GM23338 (cell line): Measurements from ENCODE around the gene MCM3. TPM values are rescaled to one million over a fixed set of nuclear protein-coding genes. Genes with fewer than 3 reads are reported as not detected.

ENCODE experiments used
- ATAC-seq: fragments of 200-7000 bp; cut with Tn5 transposase; 3 replicates; pipeline ENCODE4 v1.9.1; 2020
- DNase-seq: peaks from one replicate; pipeline ENCODE4 v3.0.0-alpha.2; 2015; ENCODE audit warnings: low spot score
- H2AFZ ChIP-seq: fragments of 200-600 bp; sonication (generic); 2 replicates; pipeline ENCODE4 v1.8.0; 2016; ENCODE audit warnings: antibody characterized with exemption, mild to moderate bottlenecking, moderate library complexity
- H3F3A ChIP-seq: fragments of 200-600 bp; sonication (generic); replicated peaks from 2 replicates; pipeline ENCODE4 v1.8.0; 2017; ENCODE audit warnings: antibody characterized with exemption, mixed run types, low read depth
- H3K27ac ChIP-seq: fragments of 200-600 bp; sonication (generic); 2 replicates; pipeline ENCODE4 v1.6.1; 2016; ENCODE audit warnings: low read depth
- H3K27me3 ChIP-seq: fragments of 200-600 bp; sonication (generic); 2 replicates; pipeline ENCODE4 v1.8.0; 2016; ENCODE audit warnings: mild to moderate bottlenecking, mixed run types, moderate library complexity; ENCODE audit not compliant: insufficient read depth
- H3K36me3 ChIP-seq: fragments of 200-600 bp; sonication (generic); 2 replicates; pipeline ENCODE4 v1.8.0; 2016; ENCODE audit warnings: mild to moderate bottlenecking; ENCODE audit not compliant: insufficient read depth
- H3K4me1 ChIP-seq: fragments of 200-600 bp; sonication (generic); 2 replicates; pipeline ENCODE4 v1.8.0; 2016; ENCODE audit warnings: mild to moderate bottlenecking, moderate library complexity; ENCODE audit not compliant: insufficient read depth
- H3K4me2 ChIP-seq: fragments of 200-600 bp; sonication (generic); 2 replicates; pipeline ENCODE4 v1.7.1; 2017; ENCODE audit warnings: mixed run types
- H3K4me3 ChIP-seq: fragments of 200-600 bp; sonication (generic); 2 replicates; pipeline ENCODE4 v1.6.1; 2016; ENCODE audit warnings: mixed run types
- H3K79me2 ChIP-seq: fragments of 200-600 bp; sonication (generic); replicated peaks from 2 replicates; pipeline ENCODE4 v1.8.0; 2017; ENCODE audit warnings: mild to moderate bottlenecking; ENCODE audit not compliant: insufficient read depth
- H3K9me2 ChIP-seq: fragments of 200-600 bp; sonication (generic); 2 replicates; pipeline ENCODE4 v1.8.0; 2017; ENCODE audit not compliant: insufficient read depth
- H4K20me1 ChIP-seq: fragments of 200-600 bp; sonication (generic); replicated peaks from 2 replicates; pipeline ENCODE4 v1.8.0; 2017; ENCODE audit warnings: mild to moderate bottlenecking; ENCODE audit not compliant: insufficient read depth
- H3K27ac Mint-ChIP-seq: 2 replicates; pipeline ENCODE4 v1.8.0; 2020; ENCODE audit warnings: inconsistent platforms, mild to moderate bottlenecking, moderate library complexity, mixed read lengths
- H3K27me3 Mint-ChIP-seq: 3 replicates; pipeline ENCODE4 v1.8.0; 2022; ENCODE audit warnings: low read depth, mild to moderate bottlenecking, moderate library complexity, mixed read lengths, inconsistent platforms; ENCODE audit not compliant: insufficient read depth, poor library complexity
- H3K36me3 Mint-ChIP-seq: 3 replicates; pipeline ENCODE4 v1.8.0; 2021; ENCODE audit warnings: low read depth, mild to moderate bottlenecking, inconsistent platforms, moderate library complexity, mixed read lengths
- H3K4me1 Mint-ChIP-seq: 3 replicates; pipeline ENCODE4 v1.8.0; 2020; ENCODE audit warnings: mild to moderate bottlenecking, inconsistent platforms, mixed read lengths
- H3K4me3 Mint-ChIP-seq: 3 replicates; pipeline ENCODE4 v1.8.0; 2021; ENCODE audit warnings: moderate library complexity, mild to moderate bottlenecking, inconsistent platforms, mixed read lengths
- H3K9me3 Mint-ChIP-seq: 3 replicates; pipeline ENCODE4 v1.8.0; 2020; ENCODE audit warnings: moderate library complexity, mild to moderate bottlenecking, inconsistent platforms, mixed read lengths
- CREB1 ChIP-seq: fragments of 250-450 bp; sonication (Bioruptor Pico); IDR thresholded peaks from 2 replicates; pipeline ENCODE4 v1.5.0; 2020; ENCODE audit warnings: low read depth, mild to moderate bottlenecking, moderate library complexity
- EZH2phosphoT487 ChIP-seq: fragments of 200-600 bp; sonication (generic); IDR thresholded peaks from one replicate; pipeline ENCODE4 v1.8.1; 2018; ENCODE audit warnings: antibody characterized with exemption; ENCODE audit not compliant: unreplicated experiment
- NANOG ChIP-seq: IDR thresholded peaks from 2 replicates; pipeline ENCODE4 v1.6.1; 2016; ENCODE audit warnings: antibody characterized with exemption, borderline replicate concordance
- POLR2AphosphoS5 ChIP-seq: IDR thresholded peaks from 2 replicates; pipeline ENCODE4 v1.6.1; 2016; ENCODE audit warnings: antibody characterized with exemption, low read depth
- STAT1 ChIP-seq: IDR thresholded peaks from one replicate; pipeline ENCODE4 v1.6.1; 2016; ENCODE audit warnings: antibody characterized with exemption; ENCODE audit not compliant: unreplicated experiment
- ZNF114 ChIP-seq: fragments of 250-450 bp; sonication (Bioruptor Pico); IDR thresholded peaks from 2 replicates; pipeline ENCODE4 v1.5.0; 2020; ENCODE audit warnings: mild to moderate bottlenecking, moderate library complexity
- ZNF331 ChIP-seq: fragments of 250-450 bp; sonication (Bioruptor Pico); IDR thresholded peaks from 2 replicates; pipeline ENCODE4 v1.5.0; 2020; ENCODE audit warnings: low read depth, mild to moderate bottlenecking, moderate library complexity
- polyA plus RNA-seq: library from polyadenylated mRNA; unstranded; fragments of >200 nt; fragmentation: Nextera tagmentation; extraction: Ambion mirVana; gene quantifications from 2 replicates; pipeline ENCODE4 v1.2.1, GENCODE V29; 2016
- total RNA-seq: library from RNA; depleted of rRNA; stranded (reverse); fragments of >200 nt; shearing (Covaris generic); gene quantifications from 2 replicates; pipeline ENCODE4 v1.2.3, GENCODE V29; 2014
- TF ChIP-seq, protein P1 (sequence below): fragments of 250-450 bp; sonication (Bioruptor Pico); IDR thresholded peaks from 2 replicates; pipeline ENCODE4 v1.5.0; 2020; ENCODE audit warnings: mild to moderate bottlenecking, moderate library complexity
- TF ChIP-seq, protein P2 (sequence below), 2 experiments: fragments of 200-600 bp in 1 of 2; sonication (generic) in 1 of 2; conservative IDR thresholded peaks; 2 replicates each; pipeline versions ENCODE4 v1.5.1 to v1.6.1; 2016 to 2017; ENCODE audit warnings: antibody characterized with exemption in 2 of 2, low read depth in 2 of 2, mild to moderate bottlenecking in 2 of 2, moderate library complexity in 1 of 2
- TF ChIP-seq, protein P3 (sequence below): IDR thresholded peaks from 2 replicates; pipeline ENCODE4 v1.6.1; 2016; ENCODE audit warnings: antibody characterized with exemption

MCM3 gene
- total and polyA plus RNA-seq, 2 experiments from 2014 or later = 157 to 369 TPM

DNA sequence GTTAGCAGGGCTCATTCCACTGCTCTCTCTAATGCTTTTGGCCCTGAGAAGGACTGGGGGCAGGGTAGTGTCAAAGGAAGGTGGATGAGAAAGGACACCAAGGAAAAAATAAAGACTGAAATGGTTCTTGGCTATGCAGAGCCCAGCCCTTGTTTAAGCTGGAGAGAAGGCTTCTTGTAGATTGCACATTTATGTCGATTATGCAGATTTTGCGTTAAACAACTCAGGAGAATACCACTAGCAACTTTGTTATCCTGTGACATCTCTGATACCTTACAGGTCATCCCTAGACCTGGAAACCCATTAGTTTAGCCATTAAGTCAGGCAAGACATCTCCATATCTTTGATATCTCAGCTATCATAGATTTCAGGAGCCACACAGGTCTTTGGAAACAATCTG lies 29.1 kb downstream of the MCM3 start (continued):
- TF ChIP-seq, protein P1, sequence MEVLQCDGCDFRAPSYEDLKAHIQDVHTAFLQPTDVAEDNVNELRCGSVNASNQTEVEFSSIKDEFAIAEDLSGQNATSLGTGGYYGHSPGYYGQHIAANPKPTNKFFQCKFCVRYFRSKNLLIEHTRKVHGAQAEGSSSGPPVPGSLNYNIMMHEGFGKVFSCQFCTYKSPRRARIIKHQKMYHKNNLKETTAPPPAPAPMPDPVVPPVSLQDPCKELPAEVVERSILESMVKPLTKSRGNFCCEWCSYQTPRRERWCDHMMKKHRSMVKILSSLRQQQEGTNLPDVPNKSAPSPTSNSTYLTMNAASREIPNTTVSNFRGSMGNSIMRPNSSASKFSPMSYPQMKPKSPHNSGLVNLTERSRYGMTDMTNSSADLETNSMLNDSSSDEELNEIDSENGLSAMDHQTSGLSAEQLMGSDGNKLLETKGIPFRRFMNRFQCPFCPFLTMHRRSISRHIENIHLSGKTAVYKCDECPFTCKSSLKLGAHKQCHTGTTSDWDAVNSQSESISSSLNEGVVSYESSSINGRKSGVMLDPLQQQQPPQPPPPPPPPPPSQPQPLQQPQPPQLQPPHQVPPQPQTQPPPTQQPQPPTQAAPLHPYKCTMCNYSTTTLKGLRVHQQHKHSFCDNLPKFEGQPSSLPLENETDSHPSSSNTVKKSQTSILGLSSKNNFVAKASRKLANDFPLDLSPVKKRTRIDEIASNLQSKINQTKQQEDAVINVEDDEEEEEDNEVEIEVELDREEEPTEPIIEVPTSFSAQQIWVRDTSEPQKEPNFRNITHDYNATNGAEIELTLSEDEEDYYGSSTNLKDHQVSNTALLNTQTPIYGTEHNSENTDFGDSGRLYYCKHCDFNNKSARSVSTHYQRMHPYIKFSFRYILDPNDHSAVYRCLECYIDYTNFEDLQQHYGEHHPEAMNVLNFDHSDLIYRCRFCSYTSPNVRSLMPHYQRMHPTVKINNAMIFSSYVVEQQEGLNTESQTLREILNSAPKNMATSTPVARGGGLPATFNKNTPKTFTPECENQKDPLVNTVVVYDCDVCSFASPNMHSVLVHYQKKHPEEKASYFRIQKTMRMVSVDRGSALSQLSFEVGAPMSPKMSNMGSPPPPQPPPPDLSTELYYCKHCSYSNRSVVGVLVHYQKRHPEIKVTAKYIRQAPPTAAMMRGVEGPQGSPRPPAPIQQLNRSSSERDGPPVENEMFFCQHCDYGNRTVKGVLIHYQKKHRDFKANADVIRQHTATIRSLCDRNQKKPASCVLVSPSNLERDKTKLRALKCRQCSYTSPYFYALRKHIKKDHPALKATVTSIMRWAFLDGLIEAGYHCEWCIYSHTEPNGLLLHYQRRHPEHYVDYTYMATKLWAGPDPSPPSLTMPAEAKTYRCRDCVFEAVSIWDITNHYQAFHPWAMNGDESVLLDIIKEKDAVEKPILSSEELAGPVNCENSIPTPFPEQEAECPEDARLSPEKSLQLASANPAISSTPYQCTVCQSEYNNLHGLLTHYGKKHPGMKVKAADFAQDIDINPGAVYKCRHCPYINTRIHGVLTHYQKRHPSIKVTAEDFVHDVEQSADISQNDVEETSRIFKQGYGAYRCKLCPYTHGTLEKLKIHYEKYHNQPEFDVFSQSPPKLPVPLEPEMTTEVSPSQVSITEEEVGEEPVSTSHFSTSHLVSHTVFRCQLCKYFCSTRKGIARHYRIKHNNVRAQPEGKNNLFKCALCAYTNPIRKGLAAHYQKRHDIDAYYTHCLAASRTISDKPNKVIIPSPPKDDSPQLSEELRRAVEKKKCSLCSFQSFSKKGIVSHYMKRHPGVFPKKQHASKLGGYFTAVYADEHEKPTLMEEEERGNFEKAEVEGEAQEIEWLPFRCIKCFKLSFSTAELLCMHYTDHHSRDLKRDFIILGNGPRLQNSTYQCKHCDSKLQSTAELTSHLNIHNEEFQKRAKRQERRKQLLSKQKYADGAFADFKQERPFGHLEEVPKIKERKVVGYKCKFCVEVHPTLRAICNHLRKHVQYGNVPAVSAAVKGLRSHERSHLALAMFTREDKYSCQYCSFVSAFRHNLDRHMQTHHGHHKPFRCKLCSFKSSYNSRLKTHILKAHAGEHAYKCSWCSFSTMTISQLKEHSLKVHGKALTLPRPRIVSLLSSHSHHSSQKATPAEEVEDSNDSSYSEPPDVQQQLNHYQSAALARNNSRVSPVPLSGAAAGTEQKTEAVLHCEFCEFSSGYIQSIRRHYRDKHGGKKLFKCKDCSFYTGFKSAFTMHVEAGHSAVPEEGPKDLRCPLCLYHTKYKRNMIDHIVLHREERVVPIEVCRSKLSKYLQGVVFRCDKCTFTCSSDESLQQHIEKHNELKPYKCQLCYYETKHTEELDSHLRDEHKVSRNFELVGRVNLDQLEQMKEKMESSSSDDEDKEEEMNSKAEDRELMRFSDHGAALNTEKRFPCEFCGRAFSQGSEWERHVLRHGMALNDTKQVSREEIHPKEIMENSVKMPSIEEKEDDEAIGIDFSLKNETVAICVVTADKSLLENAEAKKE (CRISPR knock-in tag) = no peak
- TF ChIP-seq ZNF114 (no peak), ZNF331 (CRISPR knock-in tag) (no peak)

DNA sequence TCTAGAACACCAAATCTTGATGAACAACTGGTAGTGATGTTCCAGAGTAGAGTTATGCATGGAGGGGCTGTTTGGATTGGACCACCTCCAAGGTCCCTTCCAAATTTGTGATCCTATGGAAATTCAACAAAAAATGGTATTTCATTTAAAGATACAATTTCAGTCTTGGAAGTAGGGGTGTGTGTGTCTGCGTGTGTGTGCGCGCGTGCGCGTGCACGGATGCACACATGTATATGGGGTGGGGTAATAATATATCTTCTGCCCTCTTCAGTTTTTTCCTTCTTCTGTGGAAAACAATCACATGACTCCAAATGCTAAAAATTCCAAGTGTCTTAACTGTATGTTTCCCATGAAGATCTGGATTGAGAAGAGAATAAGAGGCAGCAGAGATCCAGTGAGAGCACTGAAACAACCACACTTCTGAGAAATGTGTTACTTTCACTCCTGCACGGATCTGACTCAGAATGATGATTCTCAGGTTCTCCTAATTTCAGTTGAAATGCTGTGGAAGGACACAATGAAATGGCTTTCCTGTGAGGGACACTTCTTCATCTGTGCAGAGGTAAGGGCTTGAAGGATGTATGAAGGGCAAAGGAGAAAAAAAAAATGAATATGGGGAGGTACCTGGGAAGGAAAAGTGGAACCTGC lies 29.7 kb downstream of the MCM3 start:
- peaks cover 4% of the 10 kb centered on the region; the same call in 2 of the 3 replicates for H3K9me3 Mint-ChIP-seq
- H3K36me3 ChIP-seq = no peaks in the 10 kb centered on the region
- peaks cover 8% of the 10 kb centered on the region; the same call in 1 of the 2 replicates for H3K9me2 ChIP-seq
- no peak overlapping the region for H3K4me2 ChIP-seq
- H3K27ac Mint-ChIP-seq = no peak overlapping the region
- ATAC-seq (no peak), DNase-seq (no peak)
- H3F3A ChIP-seq = no peaks in the 10 kb centered on the region
- H3K27ac ChIP-seq = no peak overlapping the region
- no peaks in the 10 kb centered on the region for H4K20me1 ChIP-seq
- no peaks in the 10 kb centered on the region for H3K4me1 Mint-ChIP-seq
- peaks cover 5% of the 10 kb centered on the region; the same call in 2 of the 3 replicates for H3K36me3 Mint-ChIP-seq
- peaks cover 2% of the 10 kb centered on the region for H3K27me3 Mint-ChIP-seq
- no peaks in the 10 kb centered on the region for H3K79me2 ChIP-seq
- H2AFZ ChIP-seq = no peak overlapping the region
- H3K4me1 ChIP-seq = no peaks in the 10 kb centered on the region
- no peaks in the 10 kb centered on the region for H3K27me3 ChIP-seq
- H3K4me3 Mint-ChIP-seq = no peak overlapping the region
- no peak overlapping the region for H3K4me3 ChIP-seq
- TF ChIP-seq STAT1 = no peak
- no peak for TF ChIP-seq EZH2phosphoT487
- TF ChIP-seq NANOG = no peak
- no peak for TF ChIP-seq ZNF331 (CRISPR knock-in tag)
- no peak for TF ChIP-seq POLR2AphosphoS5
- TF ChIP-seq, protein P2, sequence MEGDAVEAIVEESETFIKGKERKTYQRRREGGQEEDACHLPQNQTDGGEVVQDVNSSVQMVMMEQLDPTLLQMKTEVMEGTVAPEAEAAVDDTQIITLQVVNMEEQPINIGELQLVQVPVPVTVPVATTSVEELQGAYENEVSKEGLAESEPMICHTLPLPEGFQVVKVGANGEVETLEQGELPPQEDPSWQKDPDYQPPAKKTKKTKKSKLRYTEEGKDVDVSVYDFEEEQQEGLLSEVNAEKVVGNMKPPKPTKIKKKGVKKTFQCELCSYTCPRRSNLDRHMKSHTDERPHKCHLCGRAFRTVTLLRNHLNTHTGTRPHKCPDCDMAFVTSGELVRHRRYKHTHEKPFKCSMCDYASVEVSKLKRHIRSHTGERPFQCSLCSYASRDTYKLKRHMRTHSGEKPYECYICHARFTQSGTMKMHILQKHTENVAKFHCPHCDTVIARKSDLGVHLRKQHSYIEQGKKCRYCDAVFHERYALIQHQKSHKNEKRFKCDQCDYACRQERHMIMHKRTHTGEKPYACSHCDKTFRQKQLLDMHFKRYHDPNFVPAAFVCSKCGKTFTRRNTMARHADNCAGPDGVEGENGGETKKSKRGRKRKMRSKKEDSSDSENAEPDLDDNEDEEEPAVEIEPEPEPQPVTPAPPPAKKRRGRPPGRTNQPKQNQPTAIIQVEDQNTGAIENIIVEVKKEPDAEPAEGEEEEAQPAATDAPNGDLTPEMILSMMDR (conservative IDR thresholded peaks at IDR 0.05; ENCODE audit: low read depth in 2 of 2) = no peak
- TF ChIP-seq, protein P3, sequence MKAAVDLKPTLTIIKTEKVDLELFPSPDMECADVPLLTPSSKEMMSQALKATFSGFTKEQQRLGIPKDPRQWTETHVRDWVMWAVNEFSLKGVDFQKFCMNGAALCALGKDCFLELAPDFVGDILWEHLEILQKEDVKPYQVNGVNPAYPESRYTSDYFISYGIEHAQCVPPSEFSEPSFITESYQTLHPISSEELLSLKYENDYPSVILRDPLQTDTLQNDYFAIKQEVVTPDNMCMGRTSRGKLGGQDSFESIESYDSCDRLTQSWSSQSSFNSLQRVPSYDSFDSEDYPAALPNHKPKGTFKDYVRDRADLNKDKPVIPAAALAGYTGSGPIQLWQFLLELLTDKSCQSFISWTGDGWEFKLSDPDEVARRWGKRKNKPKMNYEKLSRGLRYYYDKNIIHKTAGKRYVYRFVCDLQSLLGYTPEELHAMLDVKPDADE = no peak
- no peak for TF ChIP-seq CREB1
